H1 (cell line): ENCODE results near the gene HOXB4. TPM values are rescaled to one million over a fixed set of nuclear protein-coding genes. Genes with fewer than 3 reads are reported as not detected.

Experiments used
- CTCF ChIA-PET: fragments of 300-600 bp; sonication (Branson Sonifier 250); formaldehyde crosslinking; loops from one replicate; lab custom pipeline; 2021; ENCODE audit not compliant: partially characterized antibody; lab: Charles Lee
- POLR2A ChIA-PET: fragments of 300-600 bp; sonication (Branson Sonifier 250); formaldehyde crosslinking; loops from one replicate; lab custom pipeline; 2021; ENCODE audit warnings: inconsistent platforms; ENCODE audit not compliant: partially characterized antibody; lab: Charles Lee
- DNase-seq, 2 experiments: peaks; one replicate each; pipeline versions ENCODE4 v3.0.0 to v3.0.0-alpha.2; 2010 to 2022; ENCODE audit warnings: low spot score in 2 of 2, low read depth in 1 of 2, mixed read lengths in 1 of 2
- FAIRE-seq: peaks from 2 replicates; lab custom pipeline; 2011; peaks lifted over from hg19 to GRCh38; lab: Jason Lieb, UNC
- H2AFZ ChIP-seq: 2 replicates; pipeline ENCODE4 v1.8.1; 2012; ENCODE audit warnings: low read length, inconsistent platforms
- H2AK5ac ChIP-seq: 2 replicates; pipeline ENCODE4 v1.6.1; 2013; ENCODE audit warnings: low read depth, low read length
- H2BK120ac ChIP-seq: replicated peaks from 2 replicates; pipeline ENCODE3; 2013; ENCODE audit warnings: low read depth, low read length, inconsistent platforms
- H2BK12ac ChIP-seq: 2 replicates; pipeline ENCODE4 v1.6.1; 2013; ENCODE audit warnings: low read depth, low read length
- H2BK15ac ChIP-seq: 2 replicates; pipeline ENCODE4 v1.6.1; 2013; ENCODE audit warnings: low read length
- H2BK20ac ChIP-seq: 2 replicates; pipeline ENCODE4 v1.6.1; 2013; ENCODE audit warnings: low read length
- H2BK5ac ChIP-seq: 2 replicates; pipeline ENCODE4 v1.6.1; 2013; ENCODE audit warnings: low read depth, low read length
- H3K14ac ChIP-seq: 2 replicates; pipeline ENCODE4 v1.6.1; 2013; ENCODE audit warnings: inconsistent platforms; ENCODE audit not compliant: insufficient read length
- H3K18ac ChIP-seq: 2 replicates; pipeline ENCODE4 v1.6.1; 2013; ENCODE audit warnings: low read length; ENCODE audit errors: extremely low read depth
- H3K23ac ChIP-seq: 2 replicates; pipeline ENCODE4 v1.6.1; 2013; ENCODE audit warnings: inconsistent platforms; ENCODE audit not compliant: insufficient read length
- H3K23me2 ChIP-seq: 2 replicates; pipeline ENCODE4 v1.6.1; 2013; ENCODE audit warnings: low read depth, low read length
- H3K27ac ChIP-seq: 2 replicates; pipeline ENCODE4 v1.6.1; 2011; ENCODE audit warnings: low read depth, low read length, inconsistent platforms
- H3K27me3 ChIP-seq, 4 experiments: replicated peaks in 1 of 4; 1 replicate in 1 of 4; 2 replicates in 3 of 4; pipeline versions ENCODE4 v1.6.1 to v1.8.1; 2011 to 2013; ENCODE audit warnings: low read length in 3 of 4, mild to moderate bottlenecking in 3 of 4, inconsistent platforms in 2 of 4, mixed read lengths in 2 of 4, moderate library complexity in 1 of 4; ENCODE audit not compliant: control insufficient read depth in 3 of 4, insufficient read depth in 3 of 4; ENCODE audit errors: extremely low read depth in 1 of 4
- H3K36me3 ChIP-seq, 4 experiments: 2 replicates each; pipeline versions ENCODE4 v1.6.1 to v1.8.1; 2011 to 2013; ENCODE audit warnings: mild to moderate bottlenecking in 4 of 4, low read length in 3 of 4, moderate library complexity in 2 of 4, control low read depth in 1 of 4, inconsistent platforms in 1 of 4; ENCODE audit not compliant: insufficient read depth in 4 of 4, control insufficient read depth in 2 of 4
- H3K4ac ChIP-seq: replicated peaks from 2 replicates; pipeline ENCODE3; 2013; ENCODE audit warnings: low read length, low read depth, mixed read lengths, inconsistent platforms; ENCODE audit not compliant: insufficient read length
- H3K4me1 ChIP-seq, 4 experiments: replicated peaks in 1 of 4; 1 replicate in 1 of 4; 2 replicates in 3 of 4; pipeline versions ENCODE4 v1.6.1 to v1.8.1; 2011 to 2013; ENCODE audit warnings: low read length in 3 of 4, inconsistent platforms in 2 of 4, mixed read lengths in 1 of 4; ENCODE audit not compliant: insufficient read depth in 4 of 4, control insufficient read depth in 3 of 4
- H3K4me2 ChIP-seq, 2 experiments: 2 replicates each; pipeline versions ENCODE4 v1.6.1 to v1.8.1; 2011 to 2013; ENCODE audit warnings: low read depth in 2 of 2, low read length in 2 of 2, control low read depth in 1 of 2, inconsistent platforms in 1 of 2, mild to moderate bottlenecking in 1 of 2; ENCODE audit not compliant: insufficient read depth in 1 of 2
- H3K4me3 ChIP-seq, 4 experiments: fragments of 200-600, 300-600 bp in 1 of 4; sonication (generic), shearing (Covaris generic), sonication (Bioruptor Twin) in 1 of 4; 2 replicates each; pipeline versions ENCODE4 v1.5.1 to v1.8.1; 2011 to 2016; ENCODE audit warnings: low read length in 4 of 4, low read depth in 3 of 4, control low read depth in 2 of 4, inconsistent platforms in 2 of 4, mild to moderate bottlenecking in 2 of 4, mixed read lengths in 1 of 4, moderate library complexity in 1 of 4; ENCODE audit not compliant: insufficient read depth in 2 of 4; ENCODE audit errors: extremely low read depth in 1 of 4
- H3K56ac ChIP-seq: replicated peaks from 2 replicates; pipeline ENCODE3; 2013; ENCODE audit warnings: low read depth, mild to moderate bottlenecking, mixed read lengths, low read length, inconsistent platforms; ENCODE audit not compliant: insufficient read length
- H3K79me1 ChIP-seq: 2 replicates; pipeline ENCODE4 v1.6.1; 2013; ENCODE audit warnings: low read depth, low read length, control low read depth
- H3K79me2 ChIP-seq, 2 experiments: 2 replicates each; pipeline versions ENCODE4 v1.6.1 to v1.8.1; 2012 to 2013; ENCODE audit warnings: low read length in 2 of 2, mild to moderate bottlenecking in 2 of 2, inconsistent platforms in 1 of 2; ENCODE audit not compliant: insufficient read depth in 2 of 2, control insufficient read depth in 1 of 2
- H3K9ac ChIP-seq, 4 experiments: replicated peaks in 1 of 4; 1 replicate in 1 of 4; 2 replicates in 3 of 4; pipeline versions ENCODE4 v1.6.1 to v1.8.1; 2011 to 2013; ENCODE audit warnings: low read depth in 3 of 4, low read length in 3 of 4, control low read depth in 2 of 4, mild to moderate bottlenecking in 2 of 4, moderate library complexity in 2 of 4, inconsistent platforms in 1 of 4; ENCODE audit errors: extremely low read depth in 1 of 4
- H3K9me3 ChIP-seq, 2 experiments: 2 replicates each; pipeline versions ENCODE4 v1.6.1 to v1.8.1; 2012 to 2013; ENCODE audit warnings: mild to moderate bottlenecking in 2 of 2, moderate library complexity in 2 of 2, control low read depth in 1 of 2, inconsistent platforms in 1 of 2, low read depth in 1 of 2, low read length in 1 of 2, mixed read lengths in 1 of 2; ENCODE audit not compliant: insufficient read depth in 2 of 2
- H4K20me1 ChIP-seq, 2 experiments: replicated peaks in 1 of 2; 2 replicates each; pipeline versions ENCODE3 to v1.8.1; 2011 to 2013; ENCODE audit warnings: inconsistent platforms in 2 of 2, low read length in 2 of 2, mild to moderate bottlenecking in 1 of 2; ENCODE audit not compliant: insufficient read depth in 2 of 2, control insufficient read depth in 1 of 2
- H4K5ac ChIP-seq: 2 replicates; pipeline ENCODE4 v1.6.1; 2013; ENCODE audit warnings: low read length, low read depth, mixed read lengths, inconsistent platforms; ENCODE audit not compliant: insufficient read length
- H4K8ac ChIP-seq: 2 replicates; pipeline ENCODE4 v1.8.0; 2013; ENCODE audit warnings: mild to moderate bottlenecking, moderate library complexity, low read length, inconsistent platforms; ENCODE audit not compliant: insufficient read depth; ENCODE audit errors: extremely low read depth
- H4K91ac ChIP-seq: replicated peaks from 2 replicates; pipeline ENCODE3; 2013; ENCODE audit warnings: low read length, mixed read lengths, inconsistent platforms; ENCODE audit not compliant: insufficient read length
- CBX8 ChIP-seq: fragments of 300-800, 300-1000 bp; sonication (generic); IDR thresholded peaks from 2 replicates; pipeline ENCODE4 v1.7.1; 2016; ENCODE audit warnings: low read depth, low read length, borderline replicate concordance
- EGR1 ChIP-seq: IDR thresholded peaks from 2 replicates; pipeline ENCODE4 v1.6.1; 2011; ENCODE audit warnings: low read depth, low read length, borderline replicate concordance
- EP300 ChIP-seq, 2 experiments: IDR thresholded peaks; 1 replicate in 1 of 2; 2 replicates in 1 of 2; pipeline ENCODE4 v1.6.1; 2011 to 2012; ENCODE audit warnings: low read depth in 2 of 2, low read length in 2 of 2, mild to moderate bottlenecking in 2 of 2, borderline replicate concordance in 1 of 2, inconsistent platforms in 1 of 2, moderate library complexity in 1 of 2
- NANOG ChIP-seq: IDR thresholded peaks from 2 replicates; pipeline ENCODE4 v1.6.1; 2011; ENCODE audit warnings: low read length, low read depth, mild to moderate bottlenecking, inconsistent platforms; ENCODE audit not compliant: insufficient read depth, poor library complexity, severe bottlenecking
- PHF8 ChIP-seq: fragments of 200-600 bp; sonication (generic); conservative IDR thresholded peaks from 2 replicates; pipeline ENCODE4 v1.7.1; 2012; ENCODE audit warnings: low read depth, mild to moderate bottlenecking, inconsistent platforms, low read length, moderate library complexity
- RFX5 ChIP-seq: IDR thresholded peaks from 2 replicates; pipeline ENCODE4 v1.6.1; 2011; ENCODE audit warnings: low read depth, low read length, improper control_type of control experiment, borderline replicate concordance
- RNF2 ChIP-seq: fragments of 200-900, 300-1000 bp; sonication (generic); IDR thresholded peaks from 2 replicates; pipeline ENCODE4 v1.7.1; 2016; ENCODE audit warnings: borderline replicate concordance, low read depth, mild to moderate bottlenecking, antibody characterized with exemption, low read length; ENCODE audit not compliant: poor library complexity, severe bottlenecking; ENCODE audit errors: missing control alignments
- SUZ12 ChIP-seq: fragments of 200-600 bp; sonication (generic); IDR thresholded peaks from 2 replicates; pipeline ENCODE4 v1.6.1; 2012; ENCODE audit warnings: mild to moderate bottlenecking, inconsistent platforms, low read length, moderate library complexity, mixed read lengths
- YY1 ChIP-seq: IDR thresholded peaks from 2 replicates; pipeline ENCODE4 v1.6.1; 2011; ENCODE audit warnings: low read depth, mild to moderate bottlenecking, low read length
- WGBS, 2 experiments: shearing (Covaris generic) in 1 of 2; methylation state at CpG; one replicate each; pipeline versions ENCODE4 v1.1.6 to v1.1.7; 2013 to 2015; ENCODE audit warnings: low lambda C conversion rate in 2 of 2, mixed read lengths in 2 of 2, inconsistent platforms in 1 of 2, low coverage in 1 of 2, missing lambda C conversion rate in 1 of 2; ENCODE audit not compliant: insufficient replicate concordance in 2 of 2, insufficient coverage in 1 of 2, insufficient read length in 1 of 2; ENCODE audit errors: extremely low coverage in 1 of 2, missing lambda C conversion rate in 1 of 2; 5-methylcytosine and 5-hydroxymethylcytosine counted together
- polyA plus RNA-seq, 7 experiments: library from polyadenylated mRNA; depleted of rRNA in 3 of 7; stranded (reverse) in 5 of 7; unstranded in 2 of 7; fragments of >200 nt in 5 of 7; fragments of 200-250 nt in 2 of 7; gene quantifications; 1 replicate in 5 of 7; 2 replicates in 1 of 7; 4 replicates in 1 of 7; pipeline versions ENCODE4 v1.2.1 to v1.2.3, GENCODE V29; 2011 to 2013; ENCODE audit warnings: missing spikeins in 2 of 7, mixed read lengths in 2 of 7
- total RNA-seq: library from RNA; stranded (reverse); fragmentation: NEBNext Ultra II Directional; extraction: Animal tissue kit (Norgen Biotek cat#: 25700); gene quantifications from 2 replicates; pipeline ENCODE4 v1.2.1, GENCODE V29; 2021

Gene HOXB4
- total and polyA plus RNA-seq, 2 of the 8 experiments (the other 6 are each of a cell fraction or from before 2014, with no cell fraction given) = not detected

DNA sequence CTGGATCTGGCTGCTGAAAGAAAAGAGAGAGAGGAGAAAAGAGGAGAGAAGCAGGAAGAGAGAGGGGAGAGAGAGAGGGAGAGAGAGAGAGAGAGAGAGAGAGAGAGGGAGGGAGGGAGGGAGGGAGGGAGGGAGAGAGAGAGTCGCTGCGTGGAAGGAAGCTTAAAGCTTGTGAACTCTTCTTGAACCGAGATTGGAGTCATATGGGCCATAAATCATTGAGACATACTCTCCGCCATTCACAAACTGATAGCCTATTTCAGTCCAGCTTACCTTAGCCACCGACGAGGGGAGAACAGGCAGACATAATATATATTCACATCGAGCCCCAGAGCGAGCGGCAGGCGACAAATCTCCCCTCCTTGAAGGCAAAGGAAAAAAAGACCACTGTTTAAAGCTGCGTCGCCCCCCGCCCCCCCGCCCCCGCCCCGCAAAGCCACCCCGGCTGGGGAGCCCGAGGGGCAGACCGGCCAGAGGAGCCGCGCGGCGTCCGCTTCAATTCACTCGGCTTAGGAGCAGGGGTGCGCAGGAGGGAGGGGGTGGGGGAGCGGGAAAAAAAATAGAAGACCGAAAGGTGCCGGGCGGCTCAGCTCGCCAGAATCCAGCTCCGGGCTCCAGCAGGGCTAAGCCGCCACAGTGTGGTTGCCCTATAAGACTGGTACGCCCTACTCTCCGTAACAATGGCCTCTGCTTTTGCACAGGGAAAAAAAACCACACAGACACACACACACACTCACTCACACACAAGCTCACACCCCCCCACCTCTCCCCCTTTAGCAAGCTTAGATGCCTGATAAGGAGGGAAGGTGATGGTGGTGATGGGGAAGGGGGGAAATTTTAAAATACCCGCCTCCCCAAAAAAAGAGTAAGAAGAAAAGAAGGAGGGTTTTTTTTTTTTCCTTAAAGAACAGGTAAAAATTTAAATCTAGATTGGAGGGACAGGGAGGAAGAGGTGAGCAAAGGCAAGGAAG, 22.6 kb downstream of the HOXB4 start:
- H3K14ac ChIP-seq = no peak overlapping the region
- H3K4ac ChIP-seq = no peak overlapping the region
- H3K79me1 ChIP-seq = no peaks in the 10 kb centered on the region
- H2BK12ac ChIP-seq = no peak overlapping the region
- peaks cover 0 to 3% (median 0%) of the 10 kb centered on the region in 4 experiments; a peak in 1 of 8 replicates for H3K36me3 ChIP-seq
- no peak for FAIRE-seq
- H3K56ac ChIP-seq = no peak overlapping the region
- H3K4me1 ChIP-seq = peaks cover 0 to 11% (median 9%) of the 10 kb centered on the region in 4 experiments; a peak in 5 of 7 replicates
- TF ChIP-seq PHF8 (no peak), YY1 (peak; percentile 31; the same call in 1 of the 2 replicates), SUZ12 (peak; percentile 49; the same call in 1 of the 2 replicates), RNF2 (peak; percentile 85), EGR1 (0 out of 2 replicates have a peak, but pooled peaks have one; percentile 17), EP300 (IDR thresholded peaks at IDR 0.05; ENCODE audit: borderline replicate concordance in 1 of 2, low read depth in 2 of 2, low read length in 2 of 2) (no peak), NANOG (no peak), RFX5 (no peak), CBX8 (0 out of 2 replicates have a peak, but pooled peaks have one; percentile 18)
- TF ChIP-seq, all 59 proteins: peak for 5
- no peak overlapping the region for H4K5ac ChIP-seq
- peak overlapping the region in 1 of 2 experiments; percentile 44; a peak in 1 of 4 replicates for H3K4me2 ChIP-seq
- H3K79me2 ChIP-seq = no peaks in the 10 kb centered on the region
- H3K23me2 ChIP-seq = no peaks in the 10 kb centered on the region; the same call in 1 of the 2 replicates
- 7% methylated on average over 11 of the region's 36 CpGs; no CpG with 5 or more reads in 1 of the 2 experiments for WGBS, 2 experiments
- H4K8ac ChIP-seq = no peak overlapping the region; the same call in 1 of the 2 replicates
- H2BK5ac ChIP-seq = no peak overlapping the region
- no peak overlapping the region for H2BK15ac ChIP-seq
- no peak overlapping the region for H3K18ac ChIP-seq
- H4K20me1 ChIP-seq = peaks cover 22 to 36% of the 10 kb centered on the region in 2 experiments
- ChIA-PET POLR2A (interaction anchor here (1.1 to 1.7 kb wide), 3 partner anchors 9 to 14 kb away, joined by 3 to 8 read pairs (median 3); no protein-coding TSS in a partner anchor), CTCF (interaction anchor here (0.9 to 4.0 kb wide), 14 partner anchors 9 to 247 kb away, joined by 3 to 18 read pairs (median 4); partner anchors contain the start of gene HOXB5)
- no peak overlapping the region for H3K23ac ChIP-seq
- no peak overlapping the region for H3K27ac ChIP-seq
- no peak overlapping the region for H3K4me3 ChIP-seq
- no peak overlapping the region for H2BK20ac ChIP-seq
- DNase-seq = no peak
- H3K9me3 ChIP-seq = no peaks in the 10 kb centered on the region
- no peak overlapping the region for H3K9ac ChIP-seq
- peaks cover 98 to 100% (median 99%) of the 10 kb centered on the region in 4 experiments for H3K27me3 ChIP-seq
- H2AFZ ChIP-seq = no peak overlapping the region
- no peak overlapping the region for H2AK5ac ChIP-seq
- no peak overlapping the region for H2BK120ac ChIP-seq
- no peak overlapping the region for H4K91ac ChIP-seq
